ENCODE results near the gene GAREM1.

GAREM1 gene

GRCh38 chr18:32318581-32318980 lies 152.1 kb downstream of the GAREM1 start:
- Mint-ChIP-seq H3K27me3 (no peaks in the 10 kb centered on the region), H3K9me3 (no peaks in the 10 kb centered on the region), H3K4me1 (no peaks in the 10 kb centered on the region), H3K27ac (no peak overlapping the region), H3K36me3 (no peaks in the 10 kb centered on the region), H3K4me3 (no peak overlapping the region)
- no peak for ATAC-seq

GRCh38 chr18:32317651-32318050 lies 153.0 kb downstream of the GAREM1 start:
- Mint-ChIP-seq H3K4me1 (no peaks in the 10 kb centered on the region), H3K9me3 (no peaks in the 10 kb centered on the region), H3K36me3 (no peaks in the 10 kb centered on the region)

GRCh38 chr18:32315881-32316280 lies 154.8 kb downstream of the GAREM1 start:
- no peaks in the 10 kb centered on the region for H3K9me3 Mint-ChIP-seq
- ATAC-seq = no peak

More at GRCh38 chr18:32317651-32318050, 153.0 kb downstream of the GAREM1 start:
- Mint-ChIP-seq H3K27ac (no peak overlapping the region), H3K4me3 (no peak overlapping the region), H3K27me3 (no peaks in the 10 kb centered on the region)
- no peak for ATAC-seq

GRCh38 chr18:32310774-32311173 lies 159.9 kb downstream of the GAREM1 start:
- no peak for ATAC-seq
- Mint-ChIP-seq H3K9me3 (no peaks in the 10 kb centered on the region), H3K36me3 (no peaks in the 10 kb centered on the region), H3K4me3 (no peak overlapping the region), H3K27me3 (no peaks in the 10 kb centered on the region), H3K27ac (no peak overlapping the region), H3K4me1 (no peaks in the 10 kb centered on the region)

More at GRCh38 chr18:32315881-32316280, 154.8 kb downstream of the GAREM1 start:
- Mint-ChIP-seq H3K4me1 (no peaks in the 10 kb centered on the region), H3K27ac (no peak overlapping the region), H3K36me3 (no peaks in the 10 kb centered on the region), H3K4me3 (no peak overlapping the region), H3K27me3 (no peaks in the 10 kb centered on the region)

- Mint-ChIP-seq H3K27me3 (no peaks in the 10 kb centered on the region), H3K27ac (no peak overlapping the region), H3K9me3 (no peaks in the 10 kb centered on the region), H3K36me3 (no peaks in the 10 kb centered on the region), H3K4me1 (no peaks in the 10 kb centered on the region), H3K4me3 (no peak overlapping the region)
- ATAC-seq = no peak
These were observed 160.6 kb downstream of the GAREM1 start for GRCh38 chr18:32310101-32310500.

GRCh38 chr18:32308493-32309120 lies 162.1 kb downstream of the GAREM1 start:
- ATAC-seq = no peak
- no peak overlapping the region for H3K27ac Mint-ChIP-seq
- no peaks in the 10 kb centered on the region for H3K27me3 Mint-ChIP-seq
- no peaks in the 10 kb centered on the region for H3K9me3 Mint-ChIP-seq
- no peak overlapping the region for H3K4me3 Mint-ChIP-seq
- H3K4me1 Mint-ChIP-seq = no peaks in the 10 kb centered on the region
- no peaks in the 10 kb centered on the region for H3K36me3 Mint-ChIP-seq

GRCh38 chr18:32303400-32303799 lies 167.3 kb downstream of the GAREM1 start:
- ATAC-seq = no peak
- no peak overlapping the region for H3K4me3 Mint-ChIP-seq
- no peaks in the 10 kb centered on the region for H3K27me3 Mint-ChIP-seq
- no peaks in the 10 kb centered on the region for H3K36me3 Mint-ChIP-seq
- no peaks in the 10 kb centered on the region for H3K4me1 Mint-ChIP-seq
- no peak overlapping the region for H3K27ac Mint-ChIP-seq
- H3K9me3 Mint-ChIP-seq = no peaks in the 10 kb centered on the region

GRCh38 chr18:32302806-32303205 lies 167.9 kb downstream of the GAREM1 start:
- ATAC-seq = no peak
- H3K4me1 Mint-ChIP-seq = no peaks in the 10 kb centered on the region
- H3K27ac Mint-ChIP-seq = no peak overlapping the region
- H3K9me3 Mint-ChIP-seq = no peaks in the 10 kb centered on the region
- no peaks in the 10 kb centered on the region for H3K36me3 Mint-ChIP-seq
- H3K4me3 Mint-ChIP-seq = no peak overlapping the region
- H3K27me3 Mint-ChIP-seq = no peaks in the 10 kb centered on the region

GRCh38 chr18:32301976-32302743 lies 168.5 kb downstream of the GAREM1 start:
- ATAC-seq = no peak
- Mint-ChIP-seq H3K9me3 (no peaks in the 10 kb centered on the region), H3K36me3 (no peaks in the 10 kb centered on the region), H3K27me3 (no peaks in the 10 kb centered on the region), H3K27ac (no peak overlapping the region), H3K4me3 (no peak overlapping the region), H3K4me1 (no peaks in the 10 kb centered on the region)

- ATAC-seq = no peak
- Mint-ChIP-seq H3K27me3 (no peaks in the 10 kb centered on the region), H3K36me3 (no peaks in the 10 kb centered on the region), H3K4me1 (no peaks in the 10 kb centered on the region), H3K9me3 (no peaks in the 10 kb centered on the region), H3K4me3 (no peak overlapping the region), H3K27ac (no peak overlapping the region)
These were observed 169.3 kb downstream of the GAREM1 start for GRCh38 chr18:32301361-32301760.

- Mint-ChIP-seq H3K27me3 (no peaks in the 10 kb centered on the region), H3K9me3 (no peaks in the 10 kb centered on the region), H3K4me1 (no peaks in the 10 kb centered on the region), H3K4me3 (no peak overlapping the region), H3K36me3 (no peaks in the 10 kb centered on the region), H3K27ac (no peak overlapping the region)
- ATAC-seq = no peak
These were observed 169.8 kb downstream of the GAREM1 start for GRCh38 chr18:32300914-32301313.

GRCh38 chr18:32299484-32299883 lies 171.2 kb downstream of the GAREM1 start:
- H3K9me3 Mint-ChIP-seq = no peaks in the 10 kb centered on the region
- H3K27me3 Mint-ChIP-seq = no peaks in the 10 kb centered on the region
- no peak overlapping the region for H3K4me3 Mint-ChIP-seq
- no peak overlapping the region for H3K27ac Mint-ChIP-seq
- no peaks in the 10 kb centered on the region for H3K4me1 Mint-ChIP-seq
- no peaks in the 10 kb centered on the region for H3K36me3 Mint-ChIP-seq
- ATAC-seq = no peak

- ATAC-seq = no peak
- H3K36me3 Mint-ChIP-seq = no peaks in the 10 kb centered on the region
These were observed 172.5 kb downstream of the GAREM1 start for GRCh38 chr18:32298171-32298667.

GRCh38 chr18:32297579-32298170 lies 173.0 kb downstream of the GAREM1 start:
- no peaks in the 10 kb centered on the region for H3K27me3 Mint-ChIP-seq
- H3K36me3 Mint-ChIP-seq = no peaks in the 10 kb centered on the region

More at GRCh38 chr18:32298171-32298667, 172.5 kb downstream of the GAREM1 start:
- Mint-ChIP-seq H3K4me1 (no peaks in the 10 kb centered on the region), H3K4me3 (no peak overlapping the region), H3K27ac (no peak overlapping the region), H3K9me3 (no peaks in the 10 kb centered on the region), H3K27me3 (no peaks in the 10 kb centered on the region)

GRCh38 chr18:32296851-32297250 lies 173.8 kb downstream of the GAREM1 start:
- H3K4me1 Mint-ChIP-seq = no peaks in the 10 kb centered on the region
- no peaks in the 10 kb centered on the region for H3K36me3 Mint-ChIP-seq
- no peaks in the 10 kb centered on the region for H3K27me3 Mint-ChIP-seq
- no peaks in the 10 kb centered on the region for H3K9me3 Mint-ChIP-seq
- ATAC-seq = no peak
- H3K4me3 Mint-ChIP-seq = no peak overlapping the region
- no peak overlapping the region for H3K27ac Mint-ChIP-seq

More at GRCh38 chr18:32297579-32298170, 173.0 kb downstream of the GAREM1 start:
- Mint-ChIP-seq H3K9me3 (no peaks in the 10 kb centered on the region), H3K27ac (no peak overlapping the region), H3K4me3 (no peak overlapping the region), H3K4me1 (no peaks in the 10 kb centered on the region)
- ATAC-seq = no peak

Data from stimulated activated memory B cell treated with anti-CD40 and anti-IgM and Interleukin-4, amounts not matched to agents 10 μg/mL and 1 μg/mL and 100 μg/mL, for 72 hours (primary cell).